Heart left ventricle (tissue), 16 donors: Measurements from ENCODE around the gene KRT72. TPM values are rescaled to one million over a fixed set of nuclear protein-coding genes. Genes with fewer than 3 reads are reported as not detected.

Experiments used
- ATAC-seq, 4 donors: fragments of 200-7000 bp; cut with Tn5 transposase; one replicate each; pipeline ENCODE4 v1.9.1; 2020 to 2022; ENCODE audit warnings: moderate library complexity in 4 of 4, mild to moderate bottlenecking in 3 of 4, moderate number of reproducible peaks in 1 of 4
- DNase-seq, 5 donors: peaks; one replicate each; pipeline ENCODE4 v3.0.0-alpha.2; 2020
- H3K27ac ChIP-seq, 12 donors: fragments of 200-600 bp; sonication (generic) in 4 of 12; one replicate each; pipeline versions ENCODE4 v1.5.0 to v1.8.0; 2016 to 2022; ENCODE audit warnings: mild to moderate bottlenecking in 2 of 12
- H3K27me3 ChIP-seq, 9 donors: fragments of 200-600 bp; sonication (generic) in 2 of 9; one replicate each; pipeline versions ENCODE4 v1.5.1 to v1.8.0; 2016 to 2022; ENCODE audit warnings: mild to moderate bottlenecking in 3 of 9
- H3K36me3 ChIP-seq, 9 donors: fragments of 200-600 bp; sonication (generic) in 2 of 9; one replicate each; pipeline versions ENCODE4 v1.5.0 to v1.8.0; 2018 to 2022; ENCODE audit warnings: mild to moderate bottlenecking in 2 of 9
- H3K4me1 ChIP-seq, 12 donors: fragments of 200-600 bp; sonication (generic) in 4 of 12; one replicate each; pipeline versions ENCODE4 v1.5.0 to v1.8.0; 2016 to 2022; ENCODE audit warnings: mild to moderate bottlenecking in 3 of 12
- H3K4me3 ChIP-seq, 12 donors: fragments of 200-600 bp; sonication (generic) in 4 of 12; one replicate each; pipeline versions ENCODE4 v1.5.0 to v1.8.0; 2017 to 2022; ENCODE audit warnings: mild to moderate bottlenecking in 9 of 12, moderate library complexity in 4 of 12
- H3K9me3 ChIP-seq, 12 donors: fragments of 200-600 bp; sonication (generic) in 4 of 12; one replicate each; pipeline versions ENCODE4 v1.5.0 to v1.8.0; 2016 to 2022; ENCODE audit warnings: mild to moderate bottlenecking in 1 of 12
- POLR2A ChIP-seq, 2 donors: fragments of 450-650 bp; IDR thresholded peaks; one replicate each; pipeline ENCODE4 v1.6.1; 2017; ENCODE audit warnings: antibody characterized with exemption in 2 of 2, mild to moderate bottlenecking in 2 of 2, moderate library complexity in 2 of 2
- WGBS, 4 donors: extraction: QIAGEN DNeasy Blood & Tissue Kit in 2 of 4; methylation state at CpG; one replicate each; pipeline versions ENCODE4 v1.1.5 to v1.1.7; 2013 to 2018; 5-methylcytosine and 5-hydroxymethylcytosine counted together
- intact Hi-C, 10 donors: fragments of 100-400 bp; cut with DNase I; formaldehyde crosslinking; loops; one replicate each; pipeline versions ENCODE4 v1.11.1 to v1.14.2; 2022
- polyA plus RNA-seq, 2 donors: library from polyadenylated mRNA; stranded (reverse); fragments of 200-250 nt; gene quantifications; one replicate each; pipeline ENCODE4 v1.2.3, GENCODE V29; 2013
- total RNA-seq, 9 donors: library from RNA; depleted of rRNA in 2 of 9; stranded (reverse); fragments of >200 nt in 2 of 9; fragmentation: NEBNext Ultra II Directional in 3 of 9; extraction: Animal tissue kit (Norgen Biotek cat#: 25700) in 3 of 9; gene quantifications; one replicate each; pipeline versions ENCODE4 v1.1.0 to v1.2.4, GENCODE V29; 2016 to 2023
- TF ChIP-seq, protein P1 (sequence below), 12 donors: fragments of 200-600 bp; sonication (generic) in 4 of 12; IDR thresholded peaks; one replicate each; pipeline versions ENCODE4 v1.5.0 to v1.8.0; 2018 to 2022; ENCODE audit warnings: antibody characterized with exemption in 12 of 12, mild to moderate bottlenecking in 5 of 12
- donor health status: ischemic (EF 13 %, LVEDD 7.1; RV severe dilation, severe dysfunction).
- donor health status: healthy with polysubstance abuse.
- donor health status: DM: no; HTN: yes; CAD: no.
- donor health status: DM: no; HTN: no; CAD: no.
- donor health status: ischemic (EF 25% LVEDD 6.9; RV normal size, moderate dysfunction).
- donor health status: ischemic (EF 25% LVEDD 5.7; RV mildly dilated, moderate dysfunction).
- donor health status: healthy.
- donor health status: DM: yes; HTN: yes; CAD: no.
- donor health status: ischemic (EF 35%, LVEDD 5.7; RV mildly dilated, moderate dysfunction).
- donor health status: nonischemic (EF 11% LVEDD 7.7; RV severe dilation, severe dysfunction).
- donor health status: DM: yes; HTN: yes; CAD: no.
- donor health status: PGD.
- donor health status: ischemic (EF 29% LVEDD 5.4; RV normal size, mild dysfunction).
- donor health status: nonischemic (EF 23%, LVEDD 6.1; RV moderate dilation, normal function).

Gene KRT72
- total and polyA plus RNA-seq, 11 donors = not detected

DNA sequence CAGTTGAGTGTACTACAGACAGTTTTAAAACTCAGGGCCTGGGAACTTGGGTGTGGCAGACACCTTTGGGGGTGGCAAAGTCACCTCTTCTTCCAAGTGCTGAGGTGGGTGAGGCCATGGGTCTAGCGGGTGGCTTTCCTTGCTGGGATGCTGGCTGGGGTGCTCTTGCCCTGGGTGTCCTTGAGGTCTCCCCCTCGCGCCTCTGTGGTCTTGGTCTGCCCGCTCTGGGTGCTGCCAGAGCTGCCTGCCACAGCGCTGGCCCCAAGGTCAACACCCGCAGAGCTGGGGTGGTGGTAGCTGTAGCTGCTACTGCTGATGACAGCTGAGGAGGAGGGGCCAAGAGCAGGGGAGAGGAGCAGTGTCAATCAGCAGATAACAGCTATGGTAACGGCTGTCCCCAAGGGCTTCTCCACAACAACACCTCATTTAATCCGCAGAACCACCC is 34.4 kb downstream of the KRT72 start:
- Histone ChIP-seq H3K9me3 (no peaks in the 10 kb centered on the region), H3K27ac (peak overlapping the region in 2 of 12 donors; percentile 39 to 65), H3K4me3 (no peak overlapping the region), H3K4me1 (peaks cover 0 to 19% (median 0%) of the 10 kb centered on the region in 12 donors), H3K36me3 (no peaks in the 10 kb centered on the region), H3K27me3 (peaks cover 0 to 33% (median 0%) of the 10 kb centered on the region in 9 donors)
- peak; percentile 90 to 98 (median 98) for ATAC-seq
- TF ChIP-seq, protein P1, sequence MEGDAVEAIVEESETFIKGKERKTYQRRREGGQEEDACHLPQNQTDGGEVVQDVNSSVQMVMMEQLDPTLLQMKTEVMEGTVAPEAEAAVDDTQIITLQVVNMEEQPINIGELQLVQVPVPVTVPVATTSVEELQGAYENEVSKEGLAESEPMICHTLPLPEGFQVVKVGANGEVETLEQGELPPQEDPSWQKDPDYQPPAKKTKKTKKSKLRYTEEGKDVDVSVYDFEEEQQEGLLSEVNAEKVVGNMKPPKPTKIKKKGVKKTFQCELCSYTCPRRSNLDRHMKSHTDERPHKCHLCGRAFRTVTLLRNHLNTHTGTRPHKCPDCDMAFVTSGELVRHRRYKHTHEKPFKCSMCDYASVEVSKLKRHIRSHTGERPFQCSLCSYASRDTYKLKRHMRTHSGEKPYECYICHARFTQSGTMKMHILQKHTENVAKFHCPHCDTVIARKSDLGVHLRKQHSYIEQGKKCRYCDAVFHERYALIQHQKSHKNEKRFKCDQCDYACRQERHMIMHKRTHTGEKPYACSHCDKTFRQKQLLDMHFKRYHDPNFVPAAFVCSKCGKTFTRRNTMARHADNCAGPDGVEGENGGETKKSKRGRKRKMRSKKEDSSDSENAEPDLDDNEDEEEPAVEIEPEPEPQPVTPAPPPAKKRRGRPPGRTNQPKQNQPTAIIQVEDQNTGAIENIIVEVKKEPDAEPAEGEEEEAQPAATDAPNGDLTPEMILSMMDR (IDR thresholded peaks at IDR 0.05) = no peak
- TF ChIP-seq POLR2A (IDR thresholded peaks at IDR 0.05) = no peak
- WGBS, 4 donors = 20 to 32% (median 26%) methylated on average over 2 to 8 of the region's 8 CpGs
- intact Hi-C loops = no loop called here
- peak; percentile 30 to 81 (median 76) for DNase-seq

DNA sequence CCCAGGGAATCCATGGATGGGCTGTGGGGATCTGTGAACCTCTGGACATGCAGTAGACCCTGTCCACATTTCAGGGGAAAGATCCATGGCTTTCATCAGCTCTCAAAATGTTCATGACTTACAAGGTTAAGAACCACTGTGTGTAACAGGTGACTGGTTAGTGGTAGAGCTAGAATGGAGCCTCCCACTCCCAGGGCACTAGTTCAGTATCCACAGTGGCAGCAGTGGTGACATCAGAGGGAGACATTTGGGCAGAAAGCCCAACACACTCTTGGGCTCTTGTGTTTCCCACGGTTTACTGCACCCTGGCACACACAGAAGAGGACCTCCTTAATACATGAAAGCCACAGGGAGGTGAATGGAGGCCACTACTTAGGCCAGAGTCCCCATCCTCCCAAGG is 36.7 kb downstream of the KRT72 start:
- Histone ChIP-seq H3K27ac (no peak overlapping the region), H3K4me3 (no peak overlapping the region), H3K4me1 (peaks cover 0 to 19% (median 0%) of the 10 kb centered on the region in 12 donors), H3K9me3 (no peaks in the 10 kb centered on the region), H3K27me3 (peaks cover 0 to 20% (median 0%) of the 10 kb centered on the region in 9 donors), H3K36me3 (no peaks in the 10 kb centered on the region)
- intact Hi-C loops = no loop called here
- TF ChIP-seq, protein P1 (IDR thresholded peaks at IDR 0.05) = no peak
- TF ChIP-seq POLR2A (IDR thresholded peaks at IDR 0.05) = no peak
- DNase-seq (no peak), ATAC-seq (no peak)
- WGBS, 4 donors = 33 to 60% (median 43%) methylated on average over 1 of the region's 1 CpG

GRCh38 chr12:52561880-52562449 is 39.3 kb downstream of the KRT72 start:
- no peak for TF ChIP-seq POLR2A (IDR thresholded peaks at IDR 0.05)
- TF ChIP-seq, protein P1 (IDR thresholded peaks at IDR 0.05) = no peak
- no peak for DNase-seq
- no peak for ATAC-seq
- WGBS, 4 donors = 48 to 78% (median 65%) methylated on average over 3 of the region's 3 CpGs
- Histone ChIP-seq H3K9me3 (no peaks in the 10 kb centered on the region), H3K27ac (no peak overlapping the region), H3K36me3 (no peaks in the 10 kb centered on the region), H3K4me1 (peaks cover 0 to 9% (median 0%) of the 10 kb centered on the region in 12 donors), H3K27me3 (peaks cover 0 to 15% (median 0%) of the 10 kb centered on the region in 9 donors), H3K4me3 (no peak overlapping the region)
- intact Hi-C loops = no loop called here

DNA sequence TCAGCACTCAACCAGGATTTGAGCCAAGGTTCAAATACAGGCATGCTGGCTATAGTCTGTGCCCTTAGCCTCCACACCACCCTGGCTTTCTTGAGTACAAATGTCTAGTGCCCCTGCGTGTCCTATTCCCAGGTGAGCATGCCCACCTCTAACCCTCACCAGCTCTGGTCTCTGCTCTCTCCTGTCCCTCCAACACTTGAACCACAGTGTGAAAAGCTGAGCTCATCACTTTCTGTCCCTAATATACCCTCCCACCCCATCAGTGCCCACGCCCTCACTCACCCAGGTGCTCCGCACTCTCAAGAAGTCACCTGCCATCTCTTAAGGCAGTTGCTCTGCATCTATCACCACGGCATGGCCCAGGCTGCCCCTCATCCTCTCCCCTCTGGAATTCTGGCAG is 41.3 kb downstream of the KRT72 start:
- H3K27ac ChIP-seq = no peak overlapping the region
- intact Hi-C loops = no loop called here
- H3K4me3 ChIP-seq = no peak overlapping the region
- no peak for ATAC-seq
- H3K9me3 ChIP-seq = no peaks in the 10 kb centered on the region
- peaks cover 0 to 15% (median 0%) of the 10 kb centered on the region in 9 donors for H3K27me3 ChIP-seq
- 78 to 91% (median 81%) methylated on average over 4 of the region's 4 CpGs for WGBS, 4 donors
- TF ChIP-seq, protein P1 (IDR thresholded peaks at IDR 0.05) = no peak
- TF ChIP-seq POLR2A (IDR thresholded peaks at IDR 0.05) = no peak
- no peaks in the 10 kb centered on the region for H3K36me3 ChIP-seq
- H3K4me1 ChIP-seq = no peaks in the 10 kb centered on the region
- DNase-seq = no peak
